Measurements from ENCODE around the gene TMEM186.
"Not testable (repeated sequence)": the region's sequence is repeated elsewhere in the genome, so short reads cannot be mapped to it uniquely, and the experiment has no call there.

The TMEM186 gene

GRCh38 chr16:8751481-8752311 is 45.7 kb downstream of the TMEM186 start:
- CTCF ChIA-PET = no interaction called here
- Mint-ChIP-seq H3K27me3 (no peaks in the 10 kb centered on the region), H3K4me3 (no peak overlapping the region), H3K27ac (no peak overlapping the region), H3K4me1 (no peaks in the 10 kb centered on the region), H3K9me3 (no peaks in the 10 kb centered on the region), H3K36me3 (no peaks in the 10 kb centered on the region)
- no peak for DNase-seq

- H3K27ac Mint-ChIP-seq, DNase-seq, H3K9me3 Mint-ChIP-seq, H3K36me3 Mint-ChIP-seq, H3K4me3 Mint-ChIP-seq, CTCF ChIA-PET, H3K4me1 Mint-ChIP-seq, H3K27me3 Mint-ChIP-seq: not testable (repeated sequence)
These were observed 48.5 kb downstream of the TMEM186 start for GRCh38 chr16:8748944-8749343.

Measured in activated naive CD4-positive, alpha-beta T cell treated with anti-CD3 and anti-CD28 coated beads, Interleukin-2, amount 10 ng/mL, durations not matched to agents 7 days and 5 days (primary cell).